ENCODE data around the gene VILL.
"Not testable (repeated sequence)": the region's sequence is repeated elsewhere in the genome, so short reads cannot be mapped to it uniquely, and the experiment has no call there.

Gene VILL

GRCh38 chr3:38039899-38040261, 49.3 kb downstream of the VILL start:
- DNase-seq = peak in 1 of 2 donors; percentile 30

GRCh38 chr3:38040401-38040800, 49.8 kb downstream of the VILL start:
- DNase-seq = no peak

DNA sequence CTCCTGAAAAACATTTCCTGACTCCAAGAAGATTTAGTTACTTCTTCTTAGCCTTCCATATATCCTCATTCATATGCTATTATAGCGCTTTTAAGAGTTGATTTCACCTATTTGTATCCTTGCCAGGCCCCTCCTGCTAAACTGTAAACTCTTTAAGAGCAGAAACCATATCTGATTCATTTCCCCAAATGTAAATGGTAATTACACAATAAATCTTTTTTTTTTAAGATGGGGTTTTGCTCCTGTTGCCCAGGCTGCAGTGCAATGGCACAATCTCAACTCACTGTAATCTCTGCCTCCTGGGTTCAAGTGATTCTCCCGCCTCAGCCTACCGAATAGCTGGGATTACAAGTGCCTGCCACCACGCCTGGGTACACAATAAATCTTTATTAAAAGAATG, 52.9 kb downstream of the VILL start:
- no peak for DNase-seq

GRCh38 chr3:38046027-38046426, 55.4 kb downstream of the VILL start:
- no peak for DNase-seq

GRCh38 chr3:38046821-38047220, 56.2 kb downstream of the VILL start:
- no peak for DNase-seq

- DNase-seq = no peak
Measured at GRCh38 chr3:38047896-38048295, 57.3 kb downstream of the VILL start.

DNA sequence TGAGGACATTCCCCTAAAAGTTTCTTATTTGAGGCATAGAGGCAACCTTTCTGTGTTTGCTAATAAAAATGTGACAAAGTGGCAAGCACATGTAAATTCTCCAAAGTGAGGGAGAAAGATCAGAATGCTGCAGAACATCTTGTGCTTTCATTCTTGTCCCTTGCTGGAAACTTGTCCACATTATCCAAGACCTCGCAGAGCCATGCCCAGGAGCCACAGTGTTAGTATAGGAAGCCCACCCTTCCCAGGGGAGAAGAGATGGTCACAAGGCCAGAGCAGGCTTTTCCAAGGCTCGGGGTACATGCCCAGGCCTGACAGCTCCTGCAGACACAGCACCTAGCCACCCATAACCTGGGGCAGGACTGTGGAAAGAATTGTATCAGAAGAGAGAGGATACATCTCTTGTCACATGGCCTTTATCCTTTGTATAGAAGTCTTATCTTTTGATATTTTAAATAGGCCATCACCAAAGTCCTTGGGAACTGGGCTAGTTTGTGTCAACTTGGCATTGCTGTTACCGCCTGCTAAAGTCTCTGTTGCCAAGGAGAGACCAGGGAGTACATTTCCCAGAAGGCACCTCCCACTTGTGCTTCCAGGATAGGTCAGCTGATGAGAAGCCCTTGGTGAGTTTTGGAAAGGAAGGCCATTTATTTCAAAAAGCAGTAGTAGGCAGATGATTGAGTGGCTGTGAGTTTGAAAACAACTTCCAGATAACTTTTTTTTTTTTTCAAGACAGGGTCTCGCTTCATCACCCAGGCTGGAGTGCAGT, 59.0 kb downstream of the VILL start:
- no peak for DNase-seq

GRCh38 chr3:38051131-38051530, 60.5 kb downstream of the VILL start:
- no peak for DNase-seq

GRCh38 chr3:38053286-38053685, 62.7 kb downstream of the VILL start:
- DNase-seq = not testable (repeated sequence)

DNA sequence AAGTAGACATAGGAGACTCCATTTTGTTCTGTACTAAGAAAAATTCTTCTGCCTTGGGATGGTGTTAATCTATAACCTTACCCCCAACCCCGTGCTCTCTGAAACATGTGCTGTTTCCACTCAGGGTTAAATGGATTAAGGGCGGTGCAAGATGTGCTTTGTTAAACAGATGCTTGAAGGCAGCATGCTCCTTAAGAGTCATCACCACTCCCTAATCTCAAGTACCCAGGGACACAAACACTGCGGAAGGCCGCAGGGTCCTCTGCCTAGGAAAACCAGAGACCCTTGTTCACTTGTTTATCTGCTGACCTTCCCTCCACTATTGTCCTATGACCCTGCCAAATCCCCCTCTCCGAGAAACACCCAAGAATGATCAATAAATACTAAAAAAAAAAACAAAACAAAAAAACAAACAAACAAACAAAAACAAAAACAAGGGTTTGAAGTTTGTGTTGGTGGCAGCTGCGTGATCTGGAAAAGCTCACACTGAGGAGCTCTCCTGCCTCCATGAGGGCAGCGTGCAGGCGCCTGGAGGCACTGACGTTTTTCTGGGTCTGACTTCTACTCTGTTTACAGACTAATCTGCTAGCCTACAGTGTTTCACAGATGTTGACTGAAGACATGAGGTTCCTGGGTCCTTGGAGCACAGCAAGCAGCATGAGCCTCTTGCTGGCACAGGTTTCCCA, 63.4 kb downstream of the VILL start:
- not testable (repeated sequence) for DNase-seq

DNA sequence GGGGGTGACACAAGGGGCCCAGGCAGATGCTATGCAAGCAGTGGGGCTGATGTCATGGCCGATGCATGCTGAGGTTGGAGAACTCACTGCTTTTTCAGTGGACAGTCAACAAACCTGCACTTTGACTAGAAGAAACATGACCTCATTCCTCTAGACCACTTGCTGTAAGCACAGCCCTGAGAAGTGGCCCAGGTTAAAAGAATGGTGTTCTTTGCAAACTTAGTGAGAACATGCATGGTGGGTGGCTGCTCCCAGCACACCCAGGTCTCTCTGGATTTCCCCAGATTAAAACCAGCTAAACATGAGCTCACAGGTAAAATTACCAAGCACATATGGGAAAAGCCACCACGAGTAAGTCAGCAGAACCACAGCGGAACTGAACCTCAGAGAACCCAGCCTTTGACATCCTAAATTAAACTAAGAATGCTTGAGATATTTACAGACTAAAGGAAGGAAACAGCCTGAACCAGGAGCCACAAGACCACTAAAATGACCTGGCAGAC, 64.0 kb downstream of the VILL start:
- no peak for DNase-seq
